Measurements from ENCODE around the gene ETF1. TPM values are rescaled to one million over a fixed set of nuclear protein-coding genes. Genes with fewer than 3 reads are reported as not detected.

The ETF1 gene
- polyA plus RNA-seq (ENCODE audit: insufficient read length), result 45.4 TPM

DNA sequence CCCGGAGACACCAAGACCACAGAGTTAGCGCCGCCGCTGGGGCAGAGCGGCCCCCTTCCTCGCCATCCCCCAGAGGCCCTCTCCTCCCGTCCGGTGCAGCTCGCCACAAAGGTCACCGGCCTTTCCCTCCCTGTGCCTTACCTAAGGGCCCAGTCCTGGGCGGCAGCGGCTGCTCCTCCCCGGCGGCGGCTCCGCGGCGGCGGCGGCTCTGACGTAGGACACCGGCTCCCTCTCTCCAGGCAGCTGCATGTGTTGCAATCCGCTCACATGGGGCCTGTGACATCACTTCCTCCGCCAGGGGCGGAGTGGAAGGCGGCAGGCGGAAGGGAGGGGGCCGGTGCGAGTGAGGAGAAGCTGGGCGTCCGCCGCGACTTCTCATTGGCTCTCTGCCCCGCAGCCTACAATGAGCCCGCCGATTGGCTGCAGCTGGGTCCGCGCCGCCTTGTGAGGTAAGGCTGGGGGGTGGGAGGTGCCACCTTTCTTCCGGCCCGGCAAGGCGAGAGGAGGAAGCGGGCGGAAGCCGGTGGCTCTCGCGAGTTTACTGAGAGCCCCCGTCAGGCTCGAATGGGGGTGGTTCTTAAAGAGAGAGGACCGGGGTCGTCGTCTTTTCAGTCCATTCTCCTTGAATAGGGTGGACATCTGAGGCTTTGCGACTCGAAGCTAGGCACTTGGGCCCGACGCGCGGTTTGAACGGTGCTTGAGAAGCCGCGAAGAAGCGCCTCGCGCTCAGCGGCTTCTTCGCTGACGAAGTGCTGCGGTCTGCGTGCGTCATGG lies at the start of gene ETF1:
Gene ETF1, minus strand, starts transcription at position 281 of the 774 bp plus-strand sequence. CDS start 318 bp downstream, outside the sequence.
- peak; percentile 98 for DNase-seq (ENCODE audit: low read depth)

DNA sequence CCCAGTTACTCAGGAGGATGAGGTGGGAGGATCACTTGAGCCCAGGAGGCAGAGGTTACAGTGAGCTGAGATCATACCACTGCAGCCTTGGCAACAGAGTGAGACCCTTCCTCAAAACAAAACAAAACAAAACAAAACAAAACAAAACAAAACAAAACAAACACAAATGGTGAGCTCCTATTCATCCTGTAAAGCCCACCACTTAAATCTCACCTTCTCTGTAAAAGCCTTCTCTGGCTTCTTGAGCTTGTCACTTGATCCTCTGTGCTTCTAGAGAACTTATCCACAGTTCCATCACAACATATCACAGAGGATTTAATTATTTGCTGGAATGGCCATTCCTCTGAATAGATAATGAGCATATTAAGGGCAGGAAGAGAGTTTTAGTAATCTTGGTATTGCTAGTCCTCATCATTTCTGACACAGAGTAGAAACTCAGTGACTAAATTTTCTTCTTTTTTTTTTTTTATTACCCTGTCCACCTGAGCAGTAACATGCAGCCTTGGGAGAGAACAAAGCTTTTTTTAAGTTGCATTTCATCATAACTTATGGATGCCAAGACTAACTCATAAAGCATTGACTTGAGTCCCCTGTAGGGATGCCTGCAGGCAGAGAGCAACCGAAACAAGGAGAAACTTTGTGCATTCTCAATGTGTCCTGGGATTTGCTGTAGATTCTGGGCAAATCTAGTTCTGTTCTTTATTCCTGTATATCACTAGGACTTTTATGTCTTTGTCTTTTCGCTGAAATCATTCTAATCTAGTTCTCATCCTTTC lies 45.2 kb upstream of the ETF1 start:
- DNase-seq (ENCODE audit: low read depth), result no peak

DNA sequence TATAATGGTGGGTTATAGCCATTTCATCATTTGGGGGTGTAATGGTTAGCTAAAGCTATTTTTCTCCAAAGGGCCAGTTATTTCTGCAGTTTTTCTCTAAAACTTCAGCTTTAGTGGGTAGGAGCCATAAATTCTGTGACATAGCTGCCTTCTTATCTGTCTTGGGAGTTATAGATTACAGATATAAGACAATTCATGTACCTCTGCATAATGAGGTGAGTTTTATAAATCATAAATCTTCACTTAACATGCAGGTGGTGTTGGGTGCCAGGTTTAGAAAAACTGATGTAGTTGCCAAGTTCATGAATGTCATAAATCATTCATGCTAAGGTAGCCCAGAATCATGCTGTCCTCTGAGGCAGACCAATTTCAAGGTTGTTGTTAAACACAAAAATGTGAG lies 42.1 kb upstream of the ETF1 start:
- DNase-seq (ENCODE audit: low read depth), result no peak

DNA sequence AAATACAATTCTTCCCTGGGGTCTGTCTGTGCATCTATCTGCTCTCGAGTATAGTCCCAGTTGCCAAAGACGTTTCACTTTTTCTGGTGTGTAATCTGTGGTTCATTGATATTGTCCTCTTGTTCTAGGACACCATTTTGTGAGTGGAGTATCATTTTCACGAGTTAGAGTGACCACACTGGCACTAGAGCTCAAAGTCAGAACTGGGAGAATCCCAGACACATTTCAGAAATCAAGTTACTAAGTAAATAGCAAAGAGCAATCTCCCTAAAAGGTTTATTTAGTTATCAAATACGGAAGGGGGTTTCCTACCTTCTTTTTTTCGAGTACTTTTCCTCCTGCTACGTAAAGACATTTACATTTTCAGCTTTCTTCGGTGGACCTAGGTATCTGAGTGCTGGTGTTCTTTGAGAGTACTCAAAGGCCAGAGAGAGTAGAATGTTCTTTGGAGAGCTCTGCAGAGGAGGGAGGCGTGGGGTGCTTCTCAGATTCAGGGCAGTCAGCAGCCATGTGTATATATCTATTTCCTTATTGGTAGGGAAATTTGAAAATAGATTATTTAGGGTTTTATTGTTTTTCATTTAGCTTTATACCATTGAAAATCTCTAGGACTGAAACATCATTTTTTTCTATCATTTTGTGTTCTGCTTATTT lies 41.1 kb upstream of the ETF1 start:
- no peak for DNase-seq (ENCODE audit: low read depth)

DNA sequence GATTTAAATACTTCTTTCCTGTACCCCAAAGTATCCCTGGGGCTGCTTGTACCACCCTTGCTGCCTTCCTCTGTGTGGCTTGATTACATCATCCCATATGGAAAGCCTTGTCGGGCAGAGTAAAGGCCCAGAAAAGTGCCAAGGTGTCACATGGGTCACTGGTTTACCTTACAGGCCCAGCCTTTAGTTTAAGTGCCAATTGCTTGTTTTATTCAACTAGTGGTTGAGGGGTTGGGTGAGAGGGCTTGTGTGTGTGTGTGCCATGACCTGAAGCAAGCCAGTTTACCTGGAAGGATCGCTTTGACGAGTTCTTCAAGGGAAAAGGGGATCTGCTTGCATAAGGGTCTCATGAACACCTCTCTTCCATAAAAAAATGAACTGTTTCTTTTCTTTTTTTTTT lies 39.9 kb upstream of the ETF1 start:
- no peak for DNase-seq (ENCODE audit: low read depth)

DNA sequence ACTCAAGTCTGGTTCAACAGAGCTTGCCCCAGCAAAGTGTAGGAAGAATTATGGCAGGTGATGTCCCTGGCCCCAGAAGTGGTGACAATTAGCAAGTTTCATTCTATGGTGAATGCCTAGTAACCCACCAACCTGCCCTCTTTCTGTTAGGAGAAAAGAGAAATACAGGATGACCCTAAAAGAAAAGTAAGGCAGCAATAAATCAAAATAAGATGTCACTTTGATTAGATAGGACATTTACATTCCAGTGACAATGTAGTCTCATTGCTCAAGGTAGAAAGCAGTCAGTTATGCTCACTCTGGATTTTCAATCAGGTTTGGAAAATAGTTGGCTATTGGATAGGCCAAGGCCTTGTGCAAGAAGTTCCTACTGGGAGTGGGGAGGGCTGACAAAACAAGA lies 37.7 kb upstream of the ETF1 start:
- DNase-seq (ENCODE audit: low read depth), result no peak

DNA sequence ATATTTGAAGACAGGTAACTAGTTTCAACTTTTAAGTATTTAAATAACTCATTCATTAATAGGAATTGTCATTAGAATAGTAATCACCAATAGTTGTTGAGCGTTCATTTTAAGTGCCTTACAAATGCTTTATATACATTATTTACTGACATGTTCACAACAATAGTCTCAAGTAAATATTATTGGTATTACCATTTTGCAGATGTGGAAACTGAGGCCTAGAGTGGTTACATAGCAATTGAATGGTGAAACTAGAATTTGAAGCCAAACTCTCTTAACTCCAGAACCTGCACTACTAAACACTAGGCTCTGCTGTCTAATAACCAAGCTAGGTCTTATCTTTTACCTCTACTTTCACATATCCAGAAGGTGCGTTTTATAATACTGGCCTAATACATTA lies 37.0 kb upstream of the ETF1 start:
- DNase-seq (ENCODE audit: low read depth), result no peak

DNA sequence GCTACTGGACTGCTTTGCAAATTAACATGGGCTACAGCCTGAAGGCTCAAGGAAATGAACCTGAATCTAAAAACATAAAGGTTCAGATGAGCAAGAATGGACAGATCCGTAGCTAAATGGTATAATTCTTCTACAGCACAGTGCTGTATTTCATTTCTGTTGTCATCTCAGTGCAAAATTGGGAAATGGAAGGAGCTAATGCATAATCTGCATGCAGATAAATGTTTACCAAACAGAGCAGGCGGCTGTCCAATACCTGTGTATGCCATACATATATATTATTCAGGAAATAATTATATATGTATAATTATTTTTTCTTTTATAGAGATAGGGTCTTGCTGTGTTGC lies 36.5 kb upstream of the ETF1 start:
- no peak for DNase-seq (ENCODE audit: low read depth)

DNA sequence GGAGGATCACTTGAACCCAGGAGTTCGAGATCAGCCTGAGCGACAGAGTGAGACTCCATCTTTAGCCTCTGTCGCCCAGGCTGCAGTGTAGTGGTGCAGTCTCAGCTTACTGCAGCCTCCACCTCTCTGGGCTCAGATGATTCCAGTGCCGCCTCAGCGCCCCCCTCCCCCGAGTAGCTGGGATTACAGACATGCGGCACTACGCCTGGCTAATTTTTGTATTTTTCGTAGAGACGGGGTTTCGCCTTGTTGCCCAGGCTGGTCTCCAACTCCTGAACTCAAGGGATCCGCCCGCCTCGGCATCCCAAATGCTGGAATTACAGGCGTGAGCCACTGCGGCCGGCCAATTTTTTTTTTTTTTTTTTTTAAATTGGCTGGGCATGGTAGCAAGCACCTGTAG lies 34.4 kb upstream of the ETF1 start:
- no peak for DNase-seq (ENCODE audit: low read depth)

DNA sequence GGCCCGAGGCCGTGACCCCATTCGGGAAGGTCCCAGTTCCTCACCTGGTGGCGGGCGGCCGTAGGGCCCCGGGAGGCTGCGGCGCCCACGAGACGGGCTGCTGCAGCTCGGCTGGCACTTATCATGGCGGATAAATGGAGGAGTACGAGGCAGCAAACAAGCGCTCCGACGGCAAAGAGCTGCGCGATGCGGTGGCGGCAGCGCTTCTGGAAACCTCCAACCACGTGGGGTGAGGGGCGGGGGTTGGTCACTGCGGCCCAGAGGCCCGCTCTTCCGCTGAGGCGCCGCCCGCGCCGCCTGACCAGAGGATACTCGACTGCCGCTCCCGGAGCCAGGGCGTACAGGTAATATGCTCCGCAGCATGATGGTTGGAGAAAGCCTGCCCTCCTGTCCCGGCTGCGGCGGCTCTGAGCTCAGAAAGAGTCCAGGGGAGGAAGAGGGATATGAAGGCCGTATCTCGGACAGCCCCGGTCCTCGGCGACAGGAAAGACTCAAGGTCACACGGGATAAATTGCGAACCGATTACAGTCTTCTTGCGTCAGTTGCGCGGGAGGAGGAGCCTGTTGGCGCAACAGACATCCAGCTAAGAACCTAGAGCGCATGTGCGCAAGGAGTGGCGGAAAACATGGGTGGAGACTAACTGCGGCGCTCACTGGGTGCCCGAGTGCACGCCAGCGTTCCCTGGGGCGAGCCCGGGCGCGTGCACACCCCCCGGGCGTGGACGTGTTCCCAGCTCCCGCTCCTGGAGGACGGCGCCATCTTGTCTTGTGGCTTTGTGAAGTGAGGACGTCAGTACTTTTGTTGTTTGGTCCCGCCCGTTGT lies 32.4 kb upstream of the ETF1 start, which contains the start of gene HSPA9:
Gene HSPA9, minus strand, starts transcription at position 208 of the 822 bp plus-strand sequence. Its CDS starts 83 bp downstream, at position 125.
- DNase-seq (ENCODE audit: low read depth), result peak; percentile 100

DNA sequence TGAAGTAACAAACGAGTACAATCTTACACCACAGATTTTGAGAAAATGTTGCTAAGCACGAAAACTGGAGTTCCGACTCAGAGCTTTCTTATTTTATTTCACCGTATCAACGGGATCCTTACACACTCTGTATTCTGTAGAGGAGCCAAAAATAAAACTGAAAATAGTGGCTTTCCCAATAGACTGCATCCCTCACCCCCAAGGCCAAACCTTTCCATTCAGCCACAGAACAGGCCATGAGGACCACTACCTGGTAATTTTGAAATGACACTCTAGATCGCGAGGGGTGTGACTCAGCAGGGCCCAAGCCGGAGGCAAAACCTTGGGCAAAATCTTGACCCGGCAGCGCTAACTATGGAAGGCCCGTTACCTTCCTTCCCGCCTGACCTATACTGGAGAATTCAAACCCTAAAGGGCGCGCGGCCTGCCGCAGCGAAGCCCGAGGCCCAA lies 31.7 kb upstream of the ETF1 start:
- DNase-seq (ENCODE audit: low read depth), result no peak

DNA sequence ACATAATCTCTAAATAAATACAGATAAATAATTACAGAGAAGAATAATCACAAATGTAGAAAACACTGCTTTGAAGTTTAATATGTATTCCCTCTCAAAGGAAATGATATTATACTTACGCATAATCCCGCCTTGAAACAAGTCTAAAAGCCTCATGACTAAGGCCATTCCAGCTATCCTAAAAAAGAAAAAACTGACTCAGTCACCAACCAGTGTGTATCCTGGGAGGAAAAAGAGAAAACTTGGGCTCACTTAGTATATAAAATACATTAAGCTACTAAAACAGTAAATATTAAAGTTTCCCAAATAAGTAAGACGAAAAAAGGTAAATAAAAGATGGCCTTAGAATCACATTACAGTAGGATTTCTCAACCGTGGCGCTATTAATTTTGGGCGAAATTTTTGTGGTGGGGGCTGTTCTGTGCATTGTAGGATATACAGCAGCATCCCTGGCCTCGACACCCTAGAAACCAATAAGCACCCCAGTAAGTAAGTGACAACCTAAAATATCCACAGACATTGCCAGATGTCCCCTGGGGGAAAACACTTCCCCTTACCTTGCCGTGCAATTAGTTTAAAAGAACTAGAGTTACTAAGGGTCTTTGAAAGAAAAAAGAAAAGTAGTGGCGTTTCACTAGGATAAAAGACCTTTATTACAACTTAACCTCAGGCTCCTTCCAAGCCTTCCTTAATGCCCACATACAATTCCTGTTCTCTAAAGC lies 31.1 kb upstream of the ETF1 start:
- no peak for DNase-seq (ENCODE audit: low read depth)

DNA sequence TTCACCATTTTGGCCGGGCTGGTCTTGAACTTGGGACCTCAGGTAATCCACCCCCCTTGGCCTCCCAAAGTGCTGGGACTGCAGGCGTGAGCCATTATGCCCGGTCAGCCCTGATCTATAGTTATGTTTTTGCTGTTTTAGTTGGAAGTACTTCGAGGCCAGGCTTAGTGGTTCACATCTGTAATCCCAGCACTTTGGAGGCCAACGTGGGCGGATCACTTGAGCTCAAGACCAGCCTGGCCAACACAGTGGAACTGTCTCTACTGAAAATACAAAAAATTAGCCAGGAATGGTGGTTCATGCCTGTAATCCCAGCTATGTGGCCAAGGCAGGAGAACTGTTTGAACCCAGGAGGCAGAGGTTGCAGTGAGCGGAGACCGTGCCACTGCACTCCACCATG lies 30.2 kb upstream of the ETF1 start:
- no peak for DNase-seq (ENCODE audit: low read depth)

DNA sequence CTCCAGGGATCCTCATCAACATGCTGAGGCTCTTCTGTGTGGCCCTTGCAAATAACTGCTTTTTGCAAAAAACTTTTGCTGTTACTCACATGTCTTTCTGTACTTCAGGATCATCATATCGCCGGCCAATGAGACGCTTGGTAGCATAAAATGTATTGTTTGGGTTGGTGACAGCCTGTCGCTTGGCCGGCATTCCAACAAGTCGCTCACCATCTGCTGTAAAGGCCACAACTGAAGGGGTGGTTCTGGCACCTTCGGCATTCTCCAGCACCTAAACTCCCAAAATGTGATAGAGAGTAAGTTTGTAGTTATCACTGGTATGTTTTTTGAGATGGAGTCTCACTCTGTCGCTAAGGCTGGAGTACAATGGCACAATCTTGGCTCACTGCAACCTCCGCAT lies 27.8 kb upstream of the ETF1 start:
- no peak for DNase-seq (ENCODE audit: low read depth)

DNA sequence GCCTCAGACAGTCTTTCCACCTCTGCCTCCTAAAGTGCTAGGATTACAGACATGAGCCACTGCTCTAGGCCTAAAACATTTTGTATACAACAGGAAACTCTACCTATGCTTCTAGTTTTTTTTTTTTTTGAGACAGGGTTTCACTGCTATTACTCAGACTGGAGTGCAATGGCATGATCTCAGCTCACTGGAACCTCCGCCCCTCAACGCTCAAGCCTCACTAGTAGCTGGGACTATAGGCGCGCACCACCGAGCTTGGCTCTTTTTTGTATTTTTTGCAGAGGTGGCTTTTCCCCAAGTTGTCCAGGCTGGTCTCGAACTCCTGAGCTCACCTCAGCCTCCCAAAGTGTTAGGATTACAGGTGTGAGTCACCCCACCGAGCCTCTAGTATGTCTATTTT lies 26.7 kb upstream of the ETF1 start:
- no peak for DNase-seq (ENCODE audit: low read depth)

DNA sequence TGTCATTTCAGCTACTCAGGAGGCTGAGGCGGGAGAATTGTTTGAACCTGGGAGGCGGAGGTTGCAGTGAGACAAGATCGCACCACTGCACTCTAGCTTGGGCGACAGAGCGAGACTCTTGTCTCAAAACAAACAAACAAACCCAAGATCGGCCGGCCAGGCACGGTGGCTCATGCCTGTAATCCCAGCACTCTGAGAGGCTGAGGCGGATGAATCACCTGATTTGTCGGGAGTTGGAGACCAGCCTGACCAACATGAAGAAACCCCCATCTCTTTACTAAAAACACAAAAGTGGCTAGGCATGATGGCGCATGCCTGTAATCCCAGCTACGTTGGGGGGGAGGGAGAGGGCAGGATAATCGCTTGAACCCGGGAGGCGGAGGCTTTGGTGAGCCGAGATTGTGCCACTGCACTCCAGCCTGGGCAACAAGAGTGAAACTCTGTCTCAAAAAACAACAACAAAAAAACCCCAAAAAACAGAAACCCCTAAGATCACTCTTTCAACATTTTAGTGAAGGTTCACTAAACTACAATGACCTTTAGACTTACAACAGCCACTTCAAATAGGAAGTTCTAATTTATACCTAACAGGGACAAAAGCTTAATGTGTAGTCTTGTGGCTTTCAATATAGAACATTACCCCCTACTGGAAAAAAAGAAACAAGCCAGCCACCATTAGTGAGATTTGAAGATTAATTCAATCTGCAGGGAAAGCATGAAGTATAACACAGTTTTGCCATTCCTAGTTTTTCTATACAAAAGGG lies 25.2 kb upstream of the ETF1 start:
- DNase-seq (ENCODE audit: low read depth), result no peak

DNA sequence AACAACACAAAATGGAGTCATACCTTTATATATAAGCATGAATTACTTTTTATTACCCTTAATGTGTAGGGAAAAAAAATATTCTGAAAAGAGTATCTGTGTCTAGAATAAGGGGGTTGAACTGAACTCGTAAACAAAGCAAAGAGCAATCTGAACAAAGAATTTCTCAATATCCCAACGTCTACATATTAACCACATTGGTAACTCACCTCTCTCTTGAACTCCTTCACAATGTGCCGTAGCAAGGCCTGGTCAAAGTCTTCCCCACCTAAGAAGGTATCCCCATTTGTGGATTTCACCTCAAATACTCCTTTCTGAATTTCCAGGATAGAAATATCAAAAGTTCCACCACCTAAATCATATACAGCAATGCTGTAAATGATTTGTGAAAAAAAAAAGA lies 23.8 kb upstream of the ETF1 start:
- no peak for DNase-seq (ENCODE audit: low read depth)

DNA sequence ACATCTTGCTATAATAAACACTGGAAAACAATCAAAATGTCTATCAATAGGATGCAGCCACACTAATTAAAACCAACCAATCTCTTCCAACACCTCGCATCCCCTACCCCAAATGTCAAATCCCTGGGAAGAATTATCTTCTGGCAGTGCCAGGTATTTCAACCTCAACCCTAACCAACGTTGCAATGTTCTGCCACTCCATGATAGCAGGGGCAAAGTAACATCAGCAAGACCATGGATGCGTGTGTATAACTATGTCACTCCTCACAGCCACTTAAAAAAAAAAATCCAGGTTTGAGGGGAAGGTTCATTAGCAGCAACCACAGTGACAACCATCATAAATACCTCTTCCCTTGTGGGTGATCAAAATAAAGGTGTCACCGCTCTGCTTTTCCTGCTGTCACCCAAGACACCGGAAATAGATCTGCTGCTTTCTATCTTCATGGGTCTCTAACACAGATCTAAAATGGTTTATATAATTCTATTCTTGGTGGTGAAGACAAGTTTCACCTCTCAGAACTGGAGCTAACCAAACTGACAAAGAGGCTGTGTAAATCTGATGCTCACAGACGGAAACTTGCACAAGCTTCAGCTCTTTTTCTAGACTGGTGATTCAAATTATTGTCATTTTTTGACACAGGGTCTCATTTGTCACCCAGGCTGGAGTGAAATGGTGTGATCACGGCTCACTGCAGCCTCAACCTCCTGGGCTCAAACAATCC lies 22.2 kb upstream of the ETF1 start:
- no peak for DNase-seq (ENCODE audit: low read depth)

DNA sequence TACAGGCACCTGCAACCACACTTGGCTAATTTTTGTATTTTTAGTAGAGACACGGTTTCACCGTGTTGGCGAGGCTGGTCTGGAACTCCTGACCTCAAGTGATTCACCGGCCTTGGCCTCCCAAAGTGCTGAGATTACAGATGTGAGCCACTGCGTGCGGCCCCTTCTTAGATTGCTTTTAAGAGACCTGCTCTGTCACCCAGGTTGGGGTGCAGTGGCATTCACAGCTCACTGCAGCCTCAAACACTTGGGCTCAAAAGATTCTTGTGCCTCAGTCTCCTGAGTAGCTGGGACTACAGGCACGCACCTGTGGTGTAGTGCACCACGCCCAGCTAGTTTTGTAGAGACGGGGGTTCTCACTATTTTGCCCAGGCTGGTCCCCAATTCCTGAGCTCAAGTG lies 21.2 kb upstream of the ETF1 start:
- DNase-seq (ENCODE audit: low read depth), result no peak
